ENCODE results near the gene TERT. TPM values are rescaled to one million over a fixed set of nuclear protein-coding genes. Genes with fewer than 3 reads are reported as not detected.
A peak's percentile ranks its signal among the peaks of the same experiment; 100 is the strongest.

TERT gene
- total and polyA plus RNA-seq, 2 of the 8 experiments (the other 6 are each of a cell fraction or from before 2014, with no cell fraction given): 13.1 to 23.1 TPM

GRCh38 chr5:1338506-1339070 lies 43.7 kb upstream of the TERT start:
- Histone ChIP-seq H3K27me3 (replicated peaks in 1 of 4; ENCODE audit: control insufficient read depth in 3 of 4, extremely low read depth in 1 of 4, insufficient read depth in 3 of 4, low read length in 3 of 4) (no peaks in the 10 kb centered on the region), H4K20me1 (replicated peaks in 1 of 2; ENCODE audit: control insufficient read depth in 1 of 2, insufficient read depth in 2 of 2, low read length in 2 of 2) (peaks cover 12 to 24% of the 10 kb centered on the region in 2 experiments), H3K23ac (ENCODE audit: insufficient read length) (no peak overlapping the region), H3K4me3 (ENCODE audit: extremely low read depth in 1 of 4, insufficient read depth in 2 of 4, low read depth in 3 of 4, low read length in 4 of 4) (no peak overlapping the region), H2BK20ac (ENCODE audit: low read length) (no peak overlapping the region), H4K8ac (ENCODE audit: extremely low read depth, insufficient read depth, low read length) (peak overlapping the region; percentile 79; the same call in 1 of the 2 replicates), H3K27ac (ENCODE audit: low read depth, low read length) (no peak overlapping the region), H3K79me1 (ENCODE audit: low read depth, low read length) (peaks cover 7% of the 10 kb centered on the region; the same call in 1 of the 2 replicates), H2AFZ (ENCODE audit: low read length) (no peak overlapping the region), H3K36me3 (ENCODE audit: control insufficient read depth in 2 of 4, insufficient read depth in 4 of 4, low read length in 3 of 4) (peaks cover 36 to 66% (median 57%) of the 10 kb centered on the region in 4 experiments), H3K4ac (replicated peaks; ENCODE audit: insufficient read length, low read depth, low read length) (no peak overlapping the region), H2BK12ac (ENCODE audit: low read depth, low read length) (no peak overlapping the region), H3K23me2 (ENCODE audit: low read depth, low read length) (no peaks in the 10 kb centered on the region), H3K18ac (ENCODE audit: extremely low read depth, low read length) (no peak overlapping the region), H3K4me2 (ENCODE audit: insufficient read depth in 1 of 2, low read depth in 2 of 2, low read length in 2 of 2) (no peak overlapping the region), H4K91ac (replicated peaks; ENCODE audit: insufficient read length, low read length) (no peak overlapping the region), H3K56ac (replicated peaks; ENCODE audit: insufficient read length, low read depth, low read length) (no peak overlapping the region), H3K14ac (ENCODE audit: insufficient read length) (no peak overlapping the region), H3K4me1 (replicated peaks in 1 of 4; ENCODE audit: control insufficient read depth in 3 of 4, insufficient read depth in 4 of 4, low read length in 3 of 4) (no peaks in the 10 kb centered on the region), H2AK5ac (ENCODE audit: low read depth, low read length) (no peak overlapping the region), H4K5ac (ENCODE audit: insufficient read length, low read depth, low read length) (no peak overlapping the region), H3K9ac (replicated peaks in 1 of 4; ENCODE audit: extremely low read depth in 1 of 4, low read depth in 3 of 4, low read length in 3 of 4) (no peak overlapping the region), H3K79me2 (ENCODE audit: control insufficient read depth in 1 of 2, insufficient read depth in 2 of 2, low read length in 2 of 2) (peaks cover 0 to 6% of the 10 kb centered on the region in 2 experiments; a peak in 2 of 4 replicates), H2BK15ac (ENCODE audit: low read length) (no peak overlapping the region), H3K9me3 (ENCODE audit: insufficient read depth in 2 of 2, low read depth in 1 of 2, low read length in 1 of 2) (no peaks in the 10 kb centered on the region), H2BK120ac (replicated peaks; ENCODE audit: low read depth, low read length) (no peak overlapping the region), H2BK5ac (ENCODE audit: low read depth, low read length) (no peak overlapping the region)
- FAIRE-seq (no peak), DNase-seq (ENCODE audit: low read depth in 1 of 2, low spot score in 2 of 2) (no peak)
- TF ChIP-seq KDM4A (IDR thresholded peaks at IDR 0.05; ENCODE audit: low read depth, low read length, severe bottlenecking): no peak
- TF ChIP-seq RBBP5 (IDR thresholded peaks at IDR 0.05; ENCODE audit: borderline replicate concordance, low read depth, low read length): no peak
- no peak for TF ChIP-seq NANOG (IDR thresholded peaks at IDR 0.05; ENCODE audit: insufficient read depth, low read depth, low read length, poor library complexity, severe bottlenecking)
- no peak for TF ChIP-seq TBP (IDR thresholded peaks at IDR 0.05; ENCODE audit: low read depth, low read length)
- no peak for TF ChIP-seq MAX (IDR thresholded peaks at IDR 0.05)
- TF ChIP-seq SAP30 (IDR thresholded peaks at IDR 0.05; ENCODE audit: insufficient read depth, insufficient replicate concordance, low read length): no peak
- CTCF ChIA-PET (ENCODE audit: partially characterized antibody): interaction anchor here (0.5 kb wide), 1 partner anchor 1409 kb away, joined by 3 read pairs; no protein-coding TSS in a partner anchor
- POLR2A ChIA-PET (ENCODE audit: partially characterized antibody): interaction anchor here (0.7 kb wide), 1 partner anchor 50 kb away, joined by 3 read pairs; no protein-coding TSS in a partner anchor
- 94% methylated on average over 22 of the region's 22 CpGs; no CpG with 5 or more reads in 1 of the 2 experiments for WGBS, 2 experiments (ENCODE audit: extremely low coverage in 1 of 2, insufficient coverage in 1 of 2, insufficient read length in 1 of 2, insufficient replicate concordance in 2 of 2, low coverage in 1 of 2, low lambda C conversion rate in 2 of 2, missing lambda C conversion rate in 1 of 2)
